HS-5 (cell line): ENCODE results near the gene SCTR.

Experiments
- DNase-seq: peaks from one replicate; pipeline ENCODE4 v3.0.0-alpha.2; 2012; ENCODE audit warnings: low read depth

The SCTR gene

DNA sequence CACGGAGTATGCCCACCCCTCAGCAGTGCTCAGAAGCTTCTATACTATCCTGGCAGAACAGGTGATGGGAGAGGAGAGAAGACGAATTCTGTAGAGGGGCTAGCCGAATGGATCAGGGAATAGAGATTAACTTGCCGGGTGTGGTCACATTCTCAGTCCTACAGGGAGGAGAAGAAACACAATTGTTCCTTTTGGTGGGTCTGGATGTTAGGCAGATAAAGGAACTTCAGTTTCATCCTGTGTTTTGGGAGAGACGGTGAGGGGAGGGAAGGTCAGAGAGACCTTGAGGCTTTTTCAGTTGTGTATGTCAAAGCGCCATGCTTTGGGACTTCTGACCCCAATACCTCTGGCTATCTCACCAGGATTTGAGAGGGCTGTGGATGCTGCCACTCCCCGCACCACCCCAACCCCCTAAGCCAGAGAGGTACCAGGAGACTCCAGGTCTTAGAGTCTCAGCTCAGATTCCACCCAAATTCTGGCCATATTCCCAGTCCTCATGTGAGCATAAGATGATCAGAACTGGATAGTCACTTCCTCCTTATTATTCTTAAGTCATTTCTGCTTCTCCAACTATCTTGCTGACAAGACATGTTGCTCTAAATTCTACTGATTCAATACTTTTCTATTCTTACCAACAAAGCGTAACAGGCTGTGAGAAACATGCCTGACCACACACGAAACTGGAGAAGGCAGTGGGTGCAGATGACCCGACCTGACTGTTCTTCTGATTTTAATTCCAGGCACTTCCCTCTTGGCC, 94.9 kb downstream of the SCTR start:
- no peak for DNase-seq

DNA sequence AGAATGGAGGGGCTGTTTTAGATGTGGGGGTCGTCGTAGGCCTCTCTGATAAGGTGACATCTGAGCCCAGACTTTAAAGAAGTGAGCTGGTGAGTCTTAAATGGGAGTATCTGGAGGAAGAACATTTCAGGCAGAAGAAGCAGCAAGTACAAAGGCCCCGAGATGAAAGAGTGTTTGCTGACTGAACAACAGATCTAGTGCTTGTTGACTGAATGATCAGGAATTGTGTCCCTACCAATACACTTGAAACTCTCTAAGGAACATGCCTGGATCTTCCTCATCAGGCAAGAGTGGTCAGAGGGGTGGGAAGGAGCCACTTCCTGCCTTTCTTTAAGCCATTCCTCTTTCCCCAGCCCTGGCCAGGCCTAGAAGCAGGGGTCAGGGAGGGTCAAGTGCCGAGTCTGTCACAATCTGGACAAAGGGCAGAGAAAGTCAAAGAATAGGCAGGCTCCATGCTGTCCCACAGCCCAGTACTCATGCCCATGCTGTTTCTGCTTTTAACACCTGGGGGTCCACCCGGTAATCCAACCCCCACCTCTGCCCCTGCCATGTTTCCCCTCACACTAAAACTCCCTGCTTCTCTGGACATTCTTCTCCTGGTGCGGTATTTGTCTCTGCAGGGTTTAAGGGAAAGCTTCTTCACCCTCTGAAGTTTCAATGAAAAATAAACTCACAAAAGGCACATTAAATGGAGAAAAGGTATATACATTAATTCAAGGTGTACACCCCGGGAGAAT, 95.6 kb downstream of the SCTR start:
- no peak for DNase-seq

- DNase-seq: no peak
Observed at GRCh38 chr2:119427756-119428155, 96.5 kb downstream of the SCTR start.

- DNase-seq: no peak
Observed at GRCh38 chr2:119426801-119427395, 97.4 kb downstream of the SCTR start.

GRCh38 chr2:119426396-119426675, 97.9 kb downstream of the SCTR start:
- DNase-seq: no peak

GRCh38 chr2:119425620-119426395, 98.5 kb downstream of the SCTR start:
- no peak for DNase-seq

GRCh38 chr2:119425119-119425405, 99.2 kb downstream of the SCTR start:
- no peak for DNase-seq

DNA sequence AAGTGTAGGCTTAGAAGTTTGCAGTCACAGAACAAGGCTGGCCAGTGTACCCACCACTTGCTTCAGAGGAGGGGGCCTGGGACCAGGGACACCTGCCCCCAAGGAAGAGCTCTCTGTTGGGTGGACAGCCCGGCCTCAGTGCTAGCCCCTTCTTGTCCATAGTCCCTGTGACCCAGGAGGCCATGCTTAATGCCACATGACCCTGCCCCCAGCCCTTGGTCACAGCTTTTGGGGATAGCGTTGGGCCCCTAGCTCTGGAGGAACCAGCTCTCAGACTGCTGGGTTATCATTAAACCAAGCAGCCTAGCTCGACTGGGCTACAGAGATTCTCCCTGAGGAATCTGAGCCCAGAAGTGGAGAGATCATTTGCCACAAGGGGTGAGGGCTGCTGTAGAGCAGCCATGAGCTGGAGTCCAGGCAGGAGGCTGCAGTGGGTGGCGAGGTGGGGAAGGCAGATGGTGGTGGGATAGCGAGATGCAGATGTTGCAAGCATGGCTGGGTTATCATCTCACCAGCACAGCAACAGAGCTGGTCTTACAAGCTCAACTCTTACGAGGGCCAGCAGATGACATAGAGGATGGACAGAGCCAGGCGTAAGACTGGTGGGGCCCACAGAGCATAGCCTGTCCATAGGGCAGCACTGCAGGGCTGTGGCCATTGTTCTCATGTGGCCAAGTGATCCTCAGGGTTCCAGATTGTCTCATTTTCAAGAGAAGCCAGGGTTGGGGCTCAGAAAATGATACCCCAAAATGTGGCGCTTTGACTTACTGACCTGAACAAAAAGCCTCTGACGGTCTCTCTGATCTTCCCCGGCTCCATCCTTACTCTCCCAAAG, 99.8 kb downstream of the SCTR start:
- DNase-seq: no peak

DNA sequence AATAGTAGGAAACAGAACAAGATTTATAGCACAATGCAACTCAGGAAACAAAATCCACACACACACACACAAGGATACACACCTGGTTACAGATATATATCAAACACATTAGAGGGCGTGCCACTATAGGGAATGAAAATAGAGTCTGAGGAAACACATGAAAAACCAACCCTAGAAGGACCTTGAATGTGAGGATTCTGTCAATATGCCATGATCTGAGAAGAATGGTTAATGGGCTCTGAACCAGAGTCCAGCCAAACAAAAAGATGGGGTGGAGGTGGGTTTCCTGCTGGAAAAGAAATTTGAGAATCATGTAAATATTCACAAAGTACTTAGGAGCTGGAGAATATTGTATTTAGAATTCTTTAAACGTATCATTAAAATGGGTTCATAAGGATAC, 100.5 kb downstream of the SCTR start:
- no peak for DNase-seq

- no peak for DNase-seq
Observed at GRCh38 chr2:119423108-119423444, 101.2 kb downstream of the SCTR start.

DNA sequence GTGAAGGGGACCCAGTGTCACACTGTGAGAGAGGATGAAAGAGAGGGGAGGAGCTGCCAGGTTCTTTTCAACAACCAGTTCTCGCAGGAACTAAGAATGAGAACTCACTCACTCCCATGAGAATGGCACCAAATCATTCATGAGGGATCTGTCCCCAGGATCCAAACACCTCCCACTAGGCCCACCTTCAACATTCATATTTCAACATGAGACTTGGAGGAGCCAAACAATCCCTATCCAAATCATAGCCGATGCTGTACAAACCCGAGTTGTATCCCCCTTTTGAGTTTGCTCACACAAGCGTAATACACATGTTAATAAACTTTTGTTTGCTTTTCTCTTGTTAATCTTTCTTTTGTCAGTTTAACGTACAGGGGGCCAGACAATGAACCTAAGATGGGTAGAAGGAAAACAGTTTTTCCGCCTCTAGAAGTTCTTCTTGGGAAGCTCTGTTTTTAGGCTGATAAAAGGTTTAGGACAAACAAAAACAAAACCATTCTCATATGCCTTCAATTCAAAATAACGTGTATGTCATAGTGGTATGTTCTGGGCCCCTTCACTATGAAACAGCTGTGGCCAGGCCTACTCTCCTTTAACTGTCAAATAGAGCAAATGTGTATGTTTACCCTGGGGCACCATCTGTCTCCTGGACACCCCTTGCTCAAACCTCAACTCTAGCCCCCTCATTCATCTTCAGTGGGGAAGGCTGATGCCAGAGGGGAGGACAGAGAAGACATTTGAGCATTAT, 101.7 kb downstream of the SCTR start:
- DNase-seq: no peak

- DNase-seq: no peak
Observed at GRCh38 chr2:119421741-119422140, 102.5 kb downstream of the SCTR start.

GRCh38 chr2:119421304-119421703, 103.0 kb downstream of the SCTR start:
- no peak for DNase-seq

DNA sequence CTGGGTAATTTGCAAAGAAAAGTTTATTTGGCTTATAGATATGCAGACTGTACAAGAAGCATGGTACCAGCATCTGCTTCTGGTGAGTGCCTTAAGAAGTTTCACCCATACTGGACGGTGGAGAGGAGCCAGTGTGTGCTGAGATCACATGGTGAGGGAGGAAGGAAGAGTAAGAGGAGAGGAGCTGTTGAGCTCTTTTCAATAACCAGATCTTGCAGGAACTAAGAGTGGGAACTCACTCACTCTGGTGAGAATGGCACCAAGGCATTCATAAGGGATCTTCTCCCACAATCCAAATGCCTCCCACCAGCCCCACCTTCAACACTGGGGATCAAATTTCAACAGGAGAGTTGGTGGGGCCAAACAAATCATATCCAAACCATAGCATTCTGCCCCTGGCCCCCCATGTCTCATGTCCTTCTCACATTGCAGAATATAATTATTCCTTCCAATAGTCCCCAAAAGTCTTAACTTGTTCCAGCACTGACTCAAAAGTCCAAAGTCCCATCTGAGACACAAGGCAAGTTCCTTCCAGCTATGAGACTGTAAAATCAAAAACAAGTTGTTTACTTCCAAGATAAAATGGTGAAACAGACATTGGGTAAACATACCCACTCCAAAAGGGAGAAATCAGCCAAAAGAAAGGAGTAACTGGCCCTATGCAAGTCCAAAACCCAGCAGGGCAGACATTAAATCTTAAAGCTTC, 104.3 kb downstream of the SCTR start:
- DNase-seq: no peak

DNA sequence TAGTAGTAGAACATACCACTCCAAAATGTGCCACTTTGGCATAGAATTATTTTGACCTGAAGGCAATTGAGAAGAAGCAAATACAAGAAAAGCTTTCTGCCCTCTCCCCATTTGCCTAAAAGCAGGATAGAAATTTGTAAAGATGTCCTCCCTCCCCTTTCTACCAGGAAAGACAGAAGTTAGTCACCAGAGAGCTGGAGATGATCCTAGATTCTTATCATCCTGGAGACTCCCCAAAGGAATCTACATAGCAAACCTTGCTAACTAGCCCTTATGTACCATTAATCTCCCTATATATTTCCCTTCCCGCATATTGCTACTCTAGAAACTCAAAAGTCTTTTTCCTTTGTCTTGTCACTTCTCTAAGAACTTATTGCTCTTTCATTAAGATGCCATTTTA, 105.2 kb downstream of the SCTR start:
- no peak for DNase-seq

- DNase-seq: no peak
Observed at GRCh38 chr2:119417908-119418307, 106.4 kb downstream of the SCTR start.

DNA sequence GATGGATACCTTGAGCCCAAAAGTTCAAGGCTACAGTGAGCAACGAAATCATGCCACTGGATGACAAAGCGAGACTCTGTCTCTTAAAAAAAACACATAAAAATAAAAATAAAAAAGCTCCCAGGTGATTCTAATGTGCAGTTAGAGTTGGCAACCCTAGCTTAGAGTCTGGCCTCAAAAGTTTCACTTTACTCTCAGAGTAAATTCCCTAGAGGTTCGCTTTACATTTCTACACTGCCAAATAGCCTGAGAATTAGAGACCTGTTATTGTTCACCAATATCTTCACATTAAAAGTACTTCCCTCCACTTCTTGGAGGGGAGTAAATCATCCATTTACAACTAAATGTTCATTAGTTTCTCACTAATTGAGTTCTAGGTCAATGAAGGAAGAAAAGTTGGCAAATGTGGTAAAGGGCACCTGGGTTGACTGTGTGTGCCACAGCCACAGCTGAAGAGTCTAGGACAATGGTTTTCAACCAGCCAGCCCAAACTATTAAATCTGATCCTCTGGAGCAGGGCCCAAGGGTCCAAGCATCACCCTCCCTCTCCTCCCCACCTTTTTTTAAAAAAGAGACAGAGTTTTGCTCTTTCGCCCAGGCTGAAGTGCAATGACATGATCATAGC, 107.9 kb downstream of the SCTR start:
- DNase-seq: no peak

- no peak for DNase-seq
Observed at GRCh38 chr2:119415630-119416029, 108.7 kb downstream of the SCTR start.

DNA sequence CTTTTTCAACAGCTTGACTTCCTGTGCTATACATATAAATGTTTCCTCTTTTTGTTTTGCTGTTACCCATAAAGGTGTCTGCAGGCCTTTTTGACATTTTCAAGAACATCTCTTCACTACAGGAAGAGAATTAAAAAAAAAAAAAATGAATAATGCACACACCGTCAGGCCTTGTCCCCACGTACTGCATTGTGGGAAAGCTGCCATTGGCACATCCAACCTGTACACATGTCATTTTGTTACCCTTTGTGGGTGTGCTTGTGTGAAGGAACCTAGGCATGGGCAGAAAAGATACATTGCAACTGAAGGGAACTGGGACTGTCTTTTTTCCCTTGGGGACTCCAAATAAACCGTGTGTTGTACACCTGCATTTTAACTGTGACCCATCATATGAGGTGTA, 109.4 kb downstream of the SCTR start:
- DNase-seq: no peak

- DNase-seq: no peak
Observed at GRCh38 chr2:119409506-119409905, 114.8 kb downstream of the SCTR start.
